Measurements from ENCODE around the gene FOXRED1.
"Not testable (repeated sequence)": the region's sequence is repeated elsewhere in the genome, so short reads cannot be mapped to it uniquely, and the experiment has no call there.

FOXRED1 gene

DNA sequence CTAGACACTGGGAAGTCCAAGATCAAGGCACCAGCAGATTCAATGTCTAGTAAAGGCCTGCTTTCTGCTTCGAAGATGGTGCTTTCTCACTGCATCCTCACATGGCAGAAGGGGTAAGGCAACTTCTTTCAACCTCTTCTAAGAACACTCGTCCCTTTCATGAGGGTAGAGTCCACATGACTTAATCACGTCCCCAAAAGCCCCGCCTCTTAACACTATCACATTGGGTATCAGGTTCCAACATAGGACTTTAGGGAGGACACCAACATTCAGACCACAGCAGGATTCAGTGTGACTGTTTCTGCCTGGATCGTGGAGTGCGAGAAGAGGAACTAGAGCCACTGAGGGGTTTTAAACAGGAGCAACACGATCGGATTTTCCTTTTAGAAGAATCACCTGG lies 10.2 kb downstream of the FOXRED1 start:
- no peak for DNase-seq

DNA sequence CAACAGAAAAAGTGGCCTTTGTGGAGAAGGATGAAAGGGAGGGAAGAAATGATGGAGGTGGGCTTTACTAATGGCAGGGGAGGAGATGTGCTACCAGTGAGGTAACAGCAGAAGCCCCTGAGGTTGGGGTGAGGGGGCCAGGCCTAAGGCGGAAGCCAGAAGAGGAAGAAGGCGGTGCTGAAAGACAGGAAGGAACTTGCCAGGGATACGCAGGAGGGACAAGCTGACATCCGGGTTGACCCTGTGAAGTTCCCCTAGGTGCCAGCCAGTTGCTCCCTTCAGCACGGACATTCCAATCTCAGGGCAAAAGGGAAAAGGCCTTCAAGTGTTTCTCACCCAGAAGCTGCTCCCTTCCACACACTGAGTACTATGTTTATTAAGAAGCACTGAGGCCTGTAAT lies 11.6 kb downstream of the FOXRED1 start:
- no peak for DNase-seq

DNA sequence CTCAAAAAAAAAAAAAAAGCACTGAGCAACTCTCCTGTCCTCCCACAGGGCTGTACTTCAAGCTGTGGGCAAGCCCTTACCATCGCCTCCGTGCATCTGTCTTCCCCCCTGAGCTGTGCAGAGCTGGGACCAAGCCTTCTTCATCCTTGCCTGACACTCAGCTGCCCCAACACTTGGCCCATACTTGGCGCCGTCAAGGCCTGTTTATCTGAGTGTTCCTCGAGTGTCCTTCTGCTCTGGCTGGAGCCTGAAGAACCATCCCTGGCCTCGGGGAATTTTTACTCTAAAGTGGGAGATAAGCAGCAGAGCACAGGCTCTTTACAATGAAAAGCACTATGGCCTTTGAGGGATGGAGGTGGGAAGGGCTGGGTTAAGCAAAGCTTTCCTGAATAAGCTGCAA lies 12.3 kb downstream of the FOXRED1 start:
- DNase-seq: no peak

DNA sequence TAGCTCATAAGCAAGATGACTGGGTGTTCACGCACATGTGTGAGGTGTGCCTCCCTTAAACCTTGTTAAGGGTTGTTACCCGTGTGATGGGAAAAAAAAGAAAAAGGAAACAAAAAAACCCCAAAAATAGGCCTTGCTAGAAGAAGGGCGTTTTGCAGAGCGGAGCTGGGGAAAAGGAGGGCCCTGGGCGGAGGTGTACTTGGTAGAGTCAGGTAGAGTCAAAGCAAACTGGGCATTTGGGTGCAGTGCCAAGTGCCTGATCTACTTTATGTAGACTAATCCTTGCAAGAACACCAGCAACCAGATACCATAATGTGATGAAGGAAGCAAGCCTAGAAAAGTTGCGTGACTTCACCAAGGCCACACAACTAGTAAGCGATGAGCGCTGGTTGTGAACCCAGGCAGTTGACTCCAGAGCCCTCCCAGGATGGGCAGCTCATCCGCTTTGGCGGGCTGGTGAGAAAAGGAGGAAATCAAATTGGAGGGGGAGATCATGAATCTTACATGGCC lies 12.8 kb downstream of the FOXRED1 start:
- no peak for DNase-seq

DNA sequence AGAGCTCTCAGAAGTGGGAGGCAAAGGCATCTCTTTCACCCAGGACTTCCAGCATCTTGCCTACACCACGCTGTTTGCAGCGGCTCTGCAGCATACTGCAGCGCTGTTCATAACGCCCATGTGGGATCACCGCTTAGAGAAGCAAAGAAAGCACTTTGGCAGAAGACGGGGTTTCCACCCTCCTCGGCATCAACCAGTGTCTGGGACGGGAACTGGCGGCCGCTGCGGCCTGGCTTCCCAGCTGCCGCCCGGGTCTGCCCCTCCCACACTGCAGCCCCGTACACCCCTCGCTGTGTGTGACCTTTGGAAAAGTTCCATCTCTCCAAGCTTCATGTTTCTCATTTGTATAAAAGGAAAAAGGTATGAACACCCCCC lies 13.4 kb downstream of the FOXRED1 start:
- peak; percentile 28 to 46 for DNase-seq

DNA sequence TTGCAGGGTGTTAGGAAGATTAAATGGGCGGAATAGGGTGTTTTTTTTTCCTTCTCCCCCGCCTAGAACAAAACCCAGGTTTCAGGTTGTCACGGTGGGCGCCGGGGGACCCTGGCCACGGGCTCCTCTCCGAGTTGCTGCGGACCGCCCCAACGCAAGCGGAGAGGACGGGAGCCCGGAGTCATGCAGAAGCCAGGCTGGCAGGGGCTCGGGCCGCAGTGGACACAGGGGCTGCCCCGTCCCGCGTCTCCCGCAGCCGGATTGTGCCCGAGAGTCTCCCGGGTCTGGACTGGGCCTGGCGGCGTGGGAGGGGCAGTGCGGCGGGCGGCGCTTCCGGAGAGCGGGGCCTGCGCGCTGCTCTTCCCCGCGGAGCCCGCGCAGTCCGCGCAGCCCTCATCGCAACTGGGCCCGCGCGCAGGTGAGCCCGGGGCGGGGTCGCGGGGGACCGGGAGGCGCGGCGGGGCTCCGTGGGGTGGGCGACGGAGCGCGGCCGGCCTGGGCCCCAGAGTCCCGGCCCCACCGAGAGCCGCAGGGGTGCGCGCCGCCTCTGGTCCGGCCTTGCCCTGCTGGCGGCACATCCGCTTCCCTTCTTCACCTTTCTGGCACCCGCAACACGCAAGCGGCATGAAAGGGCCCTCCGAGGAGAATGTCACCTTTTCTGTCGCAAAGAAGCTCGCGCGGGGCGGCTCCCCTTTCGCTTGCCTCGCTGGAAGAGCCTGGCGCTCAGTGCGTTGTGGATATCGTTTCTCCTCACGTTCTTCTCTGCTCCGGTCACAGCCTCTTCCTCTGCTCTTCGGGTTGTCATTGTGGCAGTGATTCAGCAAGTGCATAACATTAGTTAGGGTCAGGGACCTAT lies 14.0 kb downstream of the FOXRED1 start, which contains the start of gene TIRAP:
Gene TIRAP (plus strand): TSS at position 358 of the 856 bp plus-strand sequence. CDS start 7,802 bp downstream, outside the sequence.
- DNase-seq: peak; percentile 59 to 75

DNA sequence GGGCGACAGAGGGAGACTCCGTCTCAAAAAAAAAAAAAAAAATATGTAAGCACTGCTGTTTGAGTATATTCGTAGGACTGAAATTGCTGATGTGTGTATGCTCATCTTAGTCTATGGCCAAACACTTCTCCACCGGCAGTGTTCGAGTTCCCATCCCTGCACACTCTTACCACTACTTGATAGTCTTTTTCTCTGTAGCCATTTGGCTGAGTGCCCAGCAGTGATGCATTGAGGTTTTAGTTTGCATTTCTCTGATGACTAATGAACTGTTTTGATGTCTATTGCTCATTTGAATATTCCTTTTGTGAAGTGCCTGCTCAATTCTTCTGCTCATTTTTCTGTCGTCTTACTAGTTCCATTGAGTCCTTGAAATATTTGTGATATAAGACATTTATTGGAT lies 15.9 kb downstream of the FOXRED1 start:
- peak; percentile 19 to 53 for DNase-seq

DNA sequence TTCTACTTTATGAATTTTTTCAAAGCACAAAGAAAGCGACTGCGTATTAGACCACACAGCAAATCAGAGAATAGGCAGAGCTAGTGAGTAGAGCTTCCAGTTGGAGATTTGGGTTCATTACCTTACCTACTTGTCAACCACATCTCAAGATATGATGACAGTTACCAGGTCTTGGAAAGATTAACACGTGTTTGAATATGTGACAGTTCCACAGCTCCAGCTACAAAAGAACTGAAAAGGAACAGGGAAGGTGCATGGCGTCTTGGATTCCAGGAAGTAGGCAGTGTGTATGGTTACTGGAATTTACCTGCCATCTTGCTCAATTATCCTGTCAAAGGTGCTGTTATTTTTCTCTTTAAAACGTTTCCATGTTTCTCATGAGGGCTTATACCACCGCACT lies 19.3 kb downstream of the FOXRED1 start:
- no peak for DNase-seq

DNA sequence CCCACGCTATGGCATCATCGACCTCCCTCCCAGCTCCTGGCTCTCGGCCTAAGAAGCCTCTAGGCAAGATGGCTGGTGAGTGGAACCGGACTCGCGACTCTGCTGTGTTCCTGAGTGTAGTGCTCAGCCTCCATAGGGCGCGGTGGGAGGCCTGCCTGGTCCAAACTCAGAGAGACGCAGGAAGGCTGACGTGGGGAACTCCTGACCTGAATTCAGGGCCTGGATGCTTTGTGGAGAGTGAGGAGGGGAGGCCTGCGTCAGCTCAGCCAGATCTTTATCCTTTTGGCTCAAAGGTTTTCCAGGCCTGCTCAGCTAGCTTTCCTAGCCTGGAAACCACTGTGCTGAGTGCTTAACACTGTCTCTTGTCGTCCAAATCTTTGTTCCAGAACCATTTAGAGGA lies 21.9 kb downstream of the FOXRED1 start:
- no peak for DNase-seq

DNA sequence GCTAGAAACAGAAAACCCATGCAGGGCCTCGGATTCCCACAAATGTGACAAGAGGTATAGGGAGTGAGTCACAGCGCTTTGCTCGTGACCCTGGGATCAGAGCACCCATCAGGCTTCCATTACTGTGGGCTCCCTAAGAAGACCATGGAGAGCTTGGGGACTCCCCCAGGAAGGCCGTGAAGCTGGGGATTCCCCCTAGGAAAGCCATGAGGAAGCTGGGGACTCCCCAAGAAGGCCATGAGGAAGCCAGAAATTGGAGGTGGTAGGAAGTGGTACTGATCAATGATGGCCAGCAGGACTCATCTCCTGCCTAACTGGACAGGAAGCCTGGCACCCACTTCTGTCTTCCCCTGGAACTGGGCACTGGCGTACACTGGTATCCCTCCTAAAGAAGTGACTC lies 24.8 kb downstream of the FOXRED1 start:
- DNase-seq: no peak

DNA sequence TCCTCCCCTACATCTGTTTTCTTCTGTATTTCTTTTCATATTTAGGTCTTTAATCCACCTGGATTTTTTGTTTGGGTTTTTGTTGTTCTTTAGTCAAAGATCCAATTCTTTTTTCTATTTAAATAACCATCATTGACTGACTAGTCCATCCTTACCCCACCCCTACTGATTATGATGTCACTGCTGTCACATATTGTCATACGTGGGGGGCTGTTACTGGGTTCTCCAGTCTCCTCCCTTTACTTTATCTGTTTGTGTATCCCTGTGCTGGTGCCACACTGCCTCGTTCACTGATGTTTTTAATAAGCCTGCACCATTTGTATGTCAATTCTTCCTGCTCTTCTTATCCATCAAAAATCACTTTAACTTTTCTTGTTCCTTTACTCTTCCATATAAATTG lies 28.1 kb downstream of the FOXRED1 start:
- no peak for DNase-seq

DNA sequence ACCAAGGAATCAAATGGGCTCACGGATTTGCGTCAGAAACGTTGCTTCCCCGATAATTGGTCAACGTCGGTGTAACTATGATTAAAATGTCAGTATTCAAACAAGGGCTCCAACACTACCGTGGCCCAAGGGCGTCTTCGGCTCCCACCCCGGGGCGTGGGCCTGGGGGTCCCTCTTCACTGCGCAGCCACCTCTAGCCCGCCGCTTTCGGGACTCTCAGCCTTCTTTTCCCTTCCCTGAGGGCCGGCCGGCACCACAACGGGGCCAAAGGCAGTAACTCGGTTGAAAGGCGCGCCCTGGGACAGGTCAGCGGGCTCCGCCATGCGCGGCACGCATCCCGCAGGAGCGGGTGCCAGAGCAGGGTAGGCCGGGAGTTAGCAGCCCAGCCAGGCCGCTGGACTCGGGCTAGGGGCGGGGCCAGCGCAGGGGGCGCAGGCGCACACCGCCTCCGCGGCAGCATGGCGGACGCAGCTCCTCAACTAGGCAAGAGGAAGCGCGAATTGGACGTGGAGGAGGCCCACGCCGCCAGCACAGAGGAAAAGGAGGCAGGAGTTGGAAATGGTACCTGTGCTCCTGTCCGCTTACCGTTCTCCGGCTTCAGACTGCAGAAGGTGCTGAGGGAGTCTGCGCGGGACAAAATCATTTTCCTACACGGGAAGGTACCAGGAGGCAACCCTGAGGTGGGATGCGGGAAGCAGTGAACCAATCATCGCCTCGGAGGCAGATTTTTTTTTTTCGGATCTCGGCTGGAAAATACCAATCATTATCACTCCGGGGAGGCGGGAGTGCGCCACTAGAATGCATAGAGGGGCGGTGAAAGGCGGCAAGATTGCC lies 34.9 kb downstream of the FOXRED1 start, which contains the start of gene DCPS:
Gene DCPS (plus strand): TSS at position 438 of the 834 bp plus-strand sequence. CDS start 21 bp downstream, at position 459.
- DNase-seq: peak; percentile 90 to 93

DNA sequence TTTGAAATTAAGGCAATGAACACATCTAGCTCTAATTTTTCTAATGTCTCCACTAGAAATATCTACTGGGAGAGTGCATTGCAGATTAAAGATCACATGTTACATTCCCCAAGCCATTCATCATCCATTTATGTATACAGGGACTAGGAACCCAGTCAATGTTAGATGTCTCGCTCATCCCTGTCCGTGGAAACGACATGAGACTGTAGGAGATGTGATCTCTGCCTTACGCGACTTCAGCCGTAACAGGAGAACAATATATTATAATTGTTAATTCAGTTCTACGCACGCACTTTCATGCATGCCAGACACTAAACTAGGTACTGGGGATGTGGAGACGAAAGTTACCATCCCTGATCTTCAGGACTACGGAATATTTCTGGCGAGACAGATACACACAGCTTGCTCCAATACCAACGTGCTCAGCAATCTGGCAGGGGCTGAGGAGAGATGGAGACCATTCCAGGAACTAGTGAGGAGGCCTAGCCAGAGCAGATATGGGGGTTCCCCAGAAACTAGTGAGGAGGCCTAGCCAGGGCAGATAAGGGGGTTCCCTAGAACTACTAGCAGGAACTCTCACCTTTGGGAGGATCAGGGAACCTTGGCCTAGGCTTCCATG lies 35.6 kb downstream of the FOXRED1 start:
- DNase-seq: peak in 1 of 2 experiments; percentile 74

DNA sequence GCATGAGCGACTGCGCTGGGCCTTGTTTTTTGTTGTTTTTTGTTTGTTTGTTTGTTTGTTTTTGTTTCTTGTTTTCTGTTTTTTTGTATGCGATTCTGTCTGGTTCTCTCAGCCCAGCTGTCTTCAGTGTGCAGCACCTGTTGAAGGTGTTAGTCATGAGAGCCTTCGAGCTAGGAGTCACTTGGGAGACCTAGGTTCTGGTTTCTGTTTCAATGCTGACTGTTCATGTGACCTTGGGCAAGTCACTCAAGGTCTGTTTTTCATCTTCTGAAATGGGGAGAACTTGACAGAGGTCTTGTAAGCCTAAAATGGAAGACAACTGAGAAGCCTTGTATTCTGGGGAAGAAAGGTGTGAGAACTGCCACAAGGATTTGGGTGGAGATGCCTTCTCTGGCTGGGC lies 36.7 kb downstream of the FOXRED1 start:
- DNase-seq: no peak

DNA sequence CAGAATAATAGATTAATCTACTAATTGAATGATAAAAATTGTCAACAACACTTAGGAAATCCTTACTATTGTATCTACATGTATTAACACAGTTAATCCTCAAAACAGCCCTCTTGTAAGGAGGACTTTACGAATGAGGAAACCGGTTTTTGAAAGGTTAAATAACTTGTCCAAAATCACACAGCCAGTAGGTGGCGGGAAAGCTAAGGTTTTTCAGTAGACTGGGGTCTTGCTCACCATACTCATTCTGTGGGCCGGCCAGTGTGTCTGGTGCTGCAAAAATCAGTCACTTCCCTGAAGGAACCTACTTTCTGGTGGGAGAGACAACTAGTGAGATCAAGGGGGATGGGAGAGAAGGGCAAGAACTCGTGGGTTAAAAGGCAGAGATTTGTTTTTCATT lies 38.8 kb downstream of the FOXRED1 start:
- DNase-seq: peak in 1 of 2 experiments; percentile 49

DNA sequence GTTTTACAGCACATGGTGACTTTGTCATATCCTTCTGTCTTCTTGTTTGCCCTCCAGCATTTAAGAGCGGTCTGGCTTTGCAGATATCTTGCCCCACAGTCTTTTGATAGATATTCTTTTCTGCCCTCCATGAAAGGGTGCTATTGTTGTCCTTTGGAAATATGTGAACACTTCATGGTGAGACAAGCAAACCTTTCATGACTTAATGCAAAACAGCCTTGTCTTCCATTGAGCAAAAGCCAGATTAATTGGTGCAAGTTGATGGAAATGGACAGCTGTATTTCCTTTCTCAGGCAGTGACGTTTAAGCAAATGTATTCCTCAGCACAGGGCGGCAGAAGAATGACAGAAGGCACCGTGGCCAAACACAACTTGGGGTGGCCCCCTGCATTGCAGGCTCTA lies 39.3 kb downstream of the FOXRED1 start:
- no peak for DNase-seq

DNA sequence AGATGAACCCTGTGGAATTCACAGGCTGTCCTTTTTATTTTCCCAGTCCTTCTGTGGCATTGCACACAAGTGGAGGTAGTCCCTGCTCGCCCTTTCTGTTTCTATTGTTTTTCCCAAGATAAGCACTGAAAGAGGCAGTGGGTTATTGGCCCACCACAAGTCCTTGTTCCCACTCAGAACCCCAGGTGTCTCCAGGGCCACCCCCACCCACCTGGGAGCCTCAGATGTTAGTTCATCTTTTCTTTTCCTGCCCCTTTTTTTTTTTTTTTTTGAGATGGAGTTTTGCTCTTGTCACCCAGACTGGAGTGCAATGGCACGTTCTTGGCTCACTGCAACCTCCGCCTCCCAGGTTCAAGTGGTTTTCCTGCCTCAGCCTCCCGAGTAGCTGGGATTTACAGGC lies 39.8 kb downstream of the FOXRED1 start:
- DNase-seq: not testable (repeated sequence)

DNA sequence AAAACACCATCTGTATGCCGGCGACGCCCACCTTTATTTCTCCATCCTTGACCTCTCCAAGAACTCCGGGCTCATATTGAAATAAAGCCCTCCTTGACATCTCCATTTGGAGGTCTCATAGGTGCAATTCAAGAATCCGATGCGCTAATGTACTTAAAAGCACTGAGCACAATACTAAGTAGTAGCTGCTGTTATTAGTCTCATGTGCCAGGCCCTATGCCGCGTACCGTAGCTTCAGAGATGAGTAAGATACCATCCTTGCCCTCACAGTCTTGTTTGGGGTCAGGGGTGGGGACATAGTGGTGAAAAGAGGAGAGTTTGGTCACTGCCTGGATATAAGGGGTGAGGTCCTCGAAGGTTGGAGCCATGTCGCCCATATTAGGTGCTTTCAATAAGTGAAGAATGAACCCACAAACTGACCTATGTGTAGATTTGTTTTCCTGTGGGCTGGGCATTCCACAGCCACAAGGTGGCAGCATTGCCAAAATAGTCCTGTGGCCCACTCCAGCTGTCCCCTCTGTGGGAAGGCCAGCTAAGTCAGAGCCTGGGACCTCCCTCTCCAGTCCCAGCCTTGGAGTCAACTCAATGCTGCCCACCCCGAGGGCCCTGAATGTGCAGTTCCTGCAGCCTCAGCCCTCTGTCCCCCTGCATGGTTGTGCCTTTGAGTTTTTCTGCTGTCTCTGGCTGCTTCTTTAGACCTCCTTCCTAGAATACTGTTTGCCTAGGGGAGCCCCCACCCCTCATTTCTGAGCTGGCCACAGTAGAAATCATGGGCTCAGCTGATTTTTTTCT lies 41.4 kb downstream of the FOXRED1 start:
- peak; percentile 74 to 75 for DNase-seq

DNA sequence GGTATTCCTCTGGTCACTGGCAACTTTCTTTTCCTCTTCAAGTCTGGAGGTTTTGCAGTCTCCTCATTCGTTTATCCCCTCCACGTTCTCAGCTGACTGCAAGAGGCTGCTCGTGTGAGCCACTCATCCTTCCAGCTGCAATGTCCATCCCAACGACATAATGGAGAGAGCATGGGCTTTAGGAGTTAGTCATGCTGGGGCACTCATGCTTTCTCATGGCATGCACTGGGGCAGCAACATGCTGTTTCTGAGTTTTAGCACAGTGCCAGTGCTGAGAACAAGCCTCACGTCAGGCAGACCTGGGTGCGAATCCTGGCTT lies 42.0 kb downstream of the FOXRED1 start:
- DNase-seq: no peak

DNA sequence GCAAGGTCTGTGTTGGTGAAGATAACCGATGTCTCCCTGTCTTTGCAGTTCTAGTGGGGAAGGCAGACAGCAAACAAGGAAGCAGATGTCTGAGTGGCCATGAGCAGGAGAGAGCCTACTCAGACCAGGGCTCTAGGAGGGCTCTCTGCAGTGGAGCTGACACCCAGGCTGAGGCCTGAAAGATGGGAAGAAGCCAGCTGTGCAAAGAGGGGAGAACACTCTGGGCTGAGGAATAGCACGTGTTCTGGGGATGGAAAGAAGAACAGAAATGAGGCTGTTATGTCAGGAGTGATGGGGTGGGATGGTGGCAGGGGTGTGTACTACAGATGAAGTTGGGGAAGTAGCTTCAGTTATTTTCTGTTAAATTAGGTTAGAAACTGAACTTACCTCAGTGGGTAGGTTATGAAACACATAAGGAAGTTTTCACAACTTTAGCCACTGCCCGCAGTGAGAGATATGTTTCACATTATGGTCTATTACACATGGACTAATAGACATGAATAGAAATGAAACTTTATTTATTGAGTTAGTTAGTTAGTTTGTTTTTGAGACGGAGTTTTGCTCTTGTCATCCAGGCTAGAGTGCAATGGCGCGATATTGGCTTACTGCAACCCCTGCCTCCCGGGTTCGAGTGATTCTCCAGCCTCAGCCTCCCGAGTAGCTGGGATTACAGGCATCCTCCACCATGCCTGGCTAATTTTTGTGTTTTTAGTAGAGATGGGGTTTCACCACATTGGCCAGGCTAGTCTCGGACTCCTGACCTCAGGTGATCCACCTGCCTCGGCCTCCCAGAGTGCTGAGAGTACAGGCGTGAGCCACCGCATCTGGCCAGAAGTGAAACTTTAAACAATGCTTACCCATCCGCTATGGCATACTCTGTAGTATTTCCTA lies 42.7 kb downstream of the FOXRED1 start:
- no peak for DNase-seq

DNA sequence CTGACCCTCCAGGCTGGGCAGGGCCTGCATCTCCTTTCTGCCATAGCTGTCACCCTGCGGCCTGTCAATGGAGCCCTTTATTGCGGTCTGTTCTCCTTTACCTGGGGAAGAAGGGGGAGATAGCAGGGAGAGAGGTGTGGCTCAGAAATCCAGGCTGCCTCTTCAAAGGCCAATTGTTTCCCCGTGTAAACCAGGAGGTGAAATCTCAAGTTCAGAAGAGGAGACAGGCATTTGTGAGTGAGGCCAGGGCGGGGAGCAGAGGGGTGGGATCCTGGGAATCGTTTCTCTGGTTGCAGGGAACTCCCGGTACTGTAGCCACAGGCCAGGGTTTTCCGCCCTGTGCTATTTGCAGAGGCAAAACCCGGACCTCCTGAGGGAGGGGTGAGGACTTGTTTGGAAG lies 44.0 kb downstream of the FOXRED1 start:
- no peak for DNase-seq

All from NCI-H2081 (cell line).